Measurements from ENCODE around the gene PDZRN3.

- no peak for TF ChIP-seq CTCF (conservative IDR thresholded peaks at IDR 0.05; ENCODE audit: low read depth, low read length)
- no peak for TF ChIP-seq EZH2 (IDR thresholded peaks at IDR 0.05; ENCODE audit: borderline replicate concordance, low read depth, low read length, poor library complexity, severe bottlenecking)
Measured at GRCh38 chr3:73364517-73364916, 260.2 kb downstream of the PDZRN3 start.

Data from A673 (cell line).